Ishikawa (cell line): ENCODE data around the gene NQO1.

Experiments
- CEBPB ChIP-seq: IDR thresholded peaks from 2 replicates; pipeline ENCODE4 v1.6.1; 2012
- CREB1 ChIP-seq: IDR thresholded peaks from 2 replicates; pipeline ENCODE4 v1.6.1; 2012; ENCODE audit warnings: low read depth
- EGR1 ChIP-seq: IDR thresholded peaks from 2 replicates; pipeline ENCODE4 v1.6.1; 2012
- EP300 ChIP-seq: IDR thresholded peaks from 2 replicates; pipeline ENCODE4 v1.6.1; 2012; ENCODE audit warnings: borderline replicate concordance
- FOXM1 ChIP-seq: IDR thresholded peaks from 2 replicates; pipeline ENCODE4 v1.6.1; 2012; ENCODE audit warnings: low read depth, borderline replicate concordance
- NFIC ChIP-seq: IDR thresholded peaks from 2 replicates; pipeline ENCODE4 v1.6.1; 2012
- RAD21 ChIP-seq: IDR thresholded peaks from 2 replicates; pipeline ENCODE4 v1.6.1; 2012; ENCODE audit warnings: low read depth
- TAF1 ChIP-seq: IDR thresholded peaks from 2 replicates; pipeline ENCODE4 v1.6.1; 2012; ENCODE audit warnings: low read depth, mild to moderate bottlenecking
- TCF12 ChIP-seq: IDR thresholded peaks from 2 replicates; pipeline ENCODE4 v1.6.1; 2012; ENCODE audit warnings: low read depth
- TEAD4 ChIP-seq: IDR thresholded peaks from 2 replicates; pipeline ENCODE4 v1.6.1; 2012
- YY1 ChIP-seq: IDR thresholded peaks from 2 replicates; pipeline ENCODE4 v1.6.1; 2012; ENCODE audit warnings: low read depth
- ZBTB7A ChIP-seq: IDR thresholded peaks from 2 replicates; pipeline ENCODE4 v1.6.1; 2012; ENCODE audit warnings: low read depth
- TF ChIP-seq, protein P1 (sequence below): IDR thresholded peaks from 2 replicates; pipeline ENCODE4 v1.6.1; 2012
- TF ChIP-seq, protein P2 (sequence below): IDR thresholded peaks from 2 replicates; pipeline ENCODE4 v1.6.1; 2012; ENCODE audit warnings: low read depth, mild to moderate bottlenecking
- TF ChIP-seq, protein P3 (sequence below): IDR thresholded peaks from 2 replicates; pipeline ENCODE4 v1.6.1; 2012

NQO1 gene

DNA sequence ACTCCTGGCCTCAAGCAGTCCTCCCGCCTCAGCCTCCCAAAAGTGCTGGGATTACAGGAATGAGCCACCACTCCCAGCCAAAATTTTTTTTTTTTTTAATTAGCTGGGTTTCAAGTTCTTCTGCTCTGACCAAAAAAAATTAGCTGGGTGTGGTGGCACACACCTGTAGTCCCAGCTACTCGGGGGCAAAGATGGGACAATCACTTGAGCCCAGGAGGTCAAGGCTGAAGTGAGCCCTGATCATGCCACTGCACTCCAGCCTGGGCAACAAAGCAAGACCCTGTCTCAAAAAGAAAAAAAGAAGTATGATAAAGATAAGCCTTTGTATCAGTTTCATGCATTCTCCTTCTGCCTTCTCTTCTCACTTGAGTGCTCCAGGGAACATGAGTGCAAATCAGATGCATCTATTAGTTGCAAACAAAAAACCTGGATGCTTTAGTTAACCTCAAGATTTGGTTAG is 1.9 kb downstream of the NQO1 start:
- no peak for TF ChIP-seq NFIC
- no peak for TF ChIP-seq EP300
- TF ChIP-seq, protein P1, sequence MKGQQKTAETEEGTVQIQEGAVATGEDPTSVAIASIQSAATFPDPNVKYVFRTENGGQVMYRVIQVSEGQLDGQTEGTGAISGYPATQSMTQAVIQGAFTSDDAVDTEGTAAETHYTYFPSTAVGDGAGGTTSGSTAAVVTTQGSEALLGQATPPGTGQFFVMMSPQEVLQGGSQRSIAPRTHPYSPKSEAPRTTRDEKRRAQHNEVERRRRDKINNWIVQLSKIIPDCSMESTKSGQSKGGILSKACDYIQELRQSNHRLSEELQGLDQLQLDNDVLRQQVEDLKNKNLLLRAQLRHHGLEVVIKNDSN, result no peak
- no peak for TF ChIP-seq TEAD4
- TF ChIP-seq, protein P2, sequence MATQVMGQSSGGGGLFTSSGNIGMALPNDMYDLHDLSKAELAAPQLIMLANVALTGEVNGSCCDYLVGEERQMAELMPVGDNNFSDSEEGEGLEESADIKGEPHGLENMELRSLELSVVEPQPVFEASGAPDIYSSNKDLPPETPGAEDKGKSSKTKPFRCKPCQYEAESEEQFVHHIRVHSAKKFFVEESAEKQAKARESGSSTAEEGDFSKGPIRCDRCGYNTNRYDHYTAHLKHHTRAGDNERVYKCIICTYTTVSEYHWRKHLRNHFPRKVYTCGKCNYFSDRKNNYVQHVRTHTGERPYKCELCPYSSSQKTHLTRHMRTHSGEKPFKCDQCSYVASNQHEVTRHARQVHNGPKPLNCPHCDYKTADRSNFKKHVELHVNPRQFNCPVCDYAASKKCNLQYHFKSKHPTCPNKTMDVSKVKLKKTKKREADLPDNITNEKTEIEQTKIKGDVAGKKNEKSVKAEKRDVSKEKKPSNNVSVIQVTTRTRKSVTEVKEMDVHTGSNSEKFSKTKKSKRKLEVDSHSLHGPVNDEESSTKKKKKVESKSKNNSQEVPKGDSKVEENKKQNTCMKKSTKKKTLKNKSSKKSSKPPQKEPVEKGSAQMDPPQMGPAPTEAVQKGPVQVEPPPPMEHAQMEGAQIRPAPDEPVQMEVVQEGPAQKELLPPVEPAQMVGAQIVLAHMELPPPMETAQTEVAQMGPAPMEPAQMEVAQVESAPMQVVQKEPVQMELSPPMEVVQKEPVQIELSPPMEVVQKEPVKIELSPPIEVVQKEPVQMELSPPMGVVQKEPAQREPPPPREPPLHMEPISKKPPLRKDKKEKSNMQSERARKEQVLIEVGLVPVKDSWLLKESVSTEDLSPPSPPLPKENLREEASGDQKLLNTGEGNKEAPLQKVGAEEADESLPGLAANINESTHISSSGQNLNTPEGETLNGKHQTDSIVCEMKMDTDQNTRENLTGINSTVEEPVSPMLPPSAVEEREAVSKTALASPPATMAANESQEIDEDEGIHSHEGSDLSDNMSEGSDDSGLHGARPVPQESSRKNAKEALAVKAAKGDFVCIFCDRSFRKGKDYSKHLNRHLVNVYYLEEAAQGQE, result no peak
- no peak for TF ChIP-seq RAD21
- TF ChIP-seq TCF12, result no peak
- TF ChIP-seq CEBPB, result no peak
- no peak for TF ChIP-seq EGR1
- TF ChIP-seq FOXM1, result no peak
- TF ChIP-seq YY1, result no peak
- TF ChIP-seq, protein P3, sequence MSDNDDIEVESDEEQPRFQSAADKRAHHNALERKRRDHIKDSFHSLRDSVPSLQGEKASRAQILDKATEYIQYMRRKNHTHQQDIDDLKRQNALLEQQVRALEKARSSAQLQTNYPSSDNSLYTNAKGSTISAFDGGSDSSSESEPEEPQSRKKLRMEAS, result no peak
- no peak for TF ChIP-seq ZBTB7A
- TF ChIP-seq TAF1, result no peak

DNA sequence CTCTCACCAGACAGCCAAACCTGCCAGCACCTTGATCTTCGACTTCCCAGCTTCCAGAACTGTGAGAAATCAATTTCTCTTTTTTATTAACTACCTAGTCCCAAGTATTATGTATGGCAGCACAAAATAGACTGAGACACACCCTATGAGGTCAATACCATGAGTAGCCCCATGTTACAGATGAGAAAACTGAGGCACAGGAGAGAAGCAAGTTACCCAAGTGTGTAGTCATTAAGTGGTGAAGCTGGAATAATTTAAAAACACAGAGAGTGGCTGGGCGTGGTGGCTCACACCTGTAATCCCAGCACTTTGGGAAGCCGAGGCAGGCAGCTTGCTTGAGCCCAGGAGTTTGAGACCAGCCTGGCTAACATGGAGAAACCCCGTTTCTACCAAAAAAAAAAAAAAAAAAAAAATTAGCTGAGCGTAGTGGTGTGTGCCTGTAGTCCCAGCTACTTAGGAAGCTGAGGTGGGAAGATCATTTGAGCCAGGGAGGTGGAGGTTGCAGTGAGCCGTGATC is 4.9 kb downstream of the NQO1 start:
- TF ChIP-seq NFIC (no peak), TEAD4 (no peak)

DNA sequence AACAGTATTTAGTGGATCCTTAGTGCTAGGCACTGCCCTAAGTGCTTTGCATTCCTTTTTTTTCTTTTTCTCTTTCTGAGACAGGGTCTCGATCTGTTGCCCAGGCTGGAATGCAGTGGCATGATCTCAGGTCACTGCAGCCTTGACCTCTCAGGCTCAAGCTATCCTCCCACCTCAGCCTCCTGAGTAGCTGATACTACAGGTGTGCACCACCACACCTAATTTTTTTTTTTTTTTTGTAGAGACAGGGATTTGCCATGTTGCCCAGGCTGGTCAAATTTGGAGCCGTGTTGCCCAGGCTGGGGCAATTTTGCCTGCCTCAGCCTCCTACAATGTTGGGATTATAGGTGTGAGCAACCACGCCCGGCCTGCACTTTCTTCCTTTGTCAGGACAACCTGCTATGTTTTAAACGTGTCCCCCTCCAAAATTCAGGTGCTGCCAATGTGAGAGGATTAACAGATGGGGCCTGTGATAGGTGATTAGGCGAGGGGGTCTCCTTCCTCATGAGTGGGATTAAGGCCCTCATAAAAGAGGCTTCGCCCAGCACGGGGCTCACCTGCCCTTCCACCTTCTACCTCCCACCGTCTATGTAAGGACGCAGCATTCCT is 5.4 kb downstream of the NQO1 start:
- TF ChIP-seq CEBPB, result no peak
- no peak for TF ChIP-seq EGR1
- TF ChIP-seq, protein P1, result no peak
- TF ChIP-seq NFIC, result no peak
- TF ChIP-seq TAF1, result no peak
- TF ChIP-seq, protein P2, result no peak
- TF ChIP-seq, protein P3, result no peak
- no peak for TF ChIP-seq ZBTB7A
- TF ChIP-seq RAD21, result no peak
- no peak for TF ChIP-seq TEAD4
- no peak for TF ChIP-seq CREB1
- TF ChIP-seq TCF12, result no peak
- TF ChIP-seq FOXM1, result no peak
- TF ChIP-seq YY1, result no peak
- TF ChIP-seq EP300, result no peak

DNA sequence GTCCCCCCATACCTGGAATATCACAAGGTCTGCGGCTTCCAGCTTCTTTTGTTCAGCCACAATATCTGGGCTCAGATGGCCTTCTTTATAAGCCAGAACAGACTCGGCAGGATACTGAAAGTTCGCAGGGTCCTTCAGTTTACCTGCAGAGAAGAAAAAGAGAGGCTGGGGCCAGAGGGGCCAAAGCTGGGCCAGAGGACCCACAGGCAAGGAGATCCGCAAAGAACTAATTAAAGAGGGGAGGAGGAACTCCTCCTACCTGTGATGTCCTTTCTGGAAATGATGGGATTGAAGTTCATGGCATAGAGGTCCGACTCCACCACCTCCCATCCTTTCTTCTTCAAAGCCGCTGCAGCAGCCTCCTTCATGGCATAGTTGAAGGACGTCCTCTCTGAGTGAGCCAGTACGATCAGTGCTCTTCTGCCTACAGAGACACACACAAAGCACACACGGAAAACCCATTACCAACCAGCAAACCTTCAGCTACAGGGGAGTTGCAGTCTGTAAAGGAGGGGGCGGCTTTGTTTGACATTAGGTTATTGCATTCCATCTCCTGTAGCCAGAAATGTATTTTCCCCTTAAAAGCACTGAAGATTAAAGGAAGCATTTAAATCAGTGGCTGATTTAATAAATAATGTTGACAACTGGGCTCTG is 8.1 kb downstream of the NQO1 start:
- TF ChIP-seq TAF1 (no peak), RAD21 (no peak), CEBPB (no peak), YY1 (no peak), ZBTB7A (no peak), TCF12 (no peak), EP300 (no peak)

DNA sequence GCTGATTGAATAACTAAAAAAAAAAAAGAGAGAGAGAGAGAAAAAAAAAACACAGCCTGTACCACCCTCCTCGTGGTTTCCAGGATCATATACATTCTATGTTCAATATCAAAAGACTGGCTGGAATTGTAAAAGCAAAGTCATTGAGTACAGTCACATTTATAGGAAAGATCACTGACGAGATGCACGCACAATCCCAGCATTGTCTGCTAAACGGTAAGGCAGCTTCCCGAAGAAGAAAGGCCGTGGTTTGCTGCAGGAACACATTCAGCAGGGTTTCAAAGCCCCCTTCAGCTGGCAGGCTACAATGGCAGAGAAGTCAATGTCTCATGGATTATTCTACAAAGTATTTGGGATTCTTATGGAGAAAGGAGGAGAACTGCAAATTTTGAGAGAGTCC is 9.3 kb downstream of the NQO1 start:
- TF ChIP-seq, protein P1, result no peak
- TF ChIP-seq CEBPB, result no peak
- TF ChIP-seq TEAD4, result no peak
- no peak for TF ChIP-seq ZBTB7A
- no peak for TF ChIP-seq RAD21
- no peak for TF ChIP-seq YY1
- TF ChIP-seq, protein P2, result no peak
- TF ChIP-seq, protein P3, result no peak
- TF ChIP-seq TCF12, result no peak
- TF ChIP-seq EGR1, result no peak
- TF ChIP-seq CREB1, result no peak
- TF ChIP-seq EP300, result no peak
- TF ChIP-seq NFIC, result no peak
- no peak for TF ChIP-seq TAF1
- TF ChIP-seq FOXM1, result no peak
